Measurements from ENCODE around the gene LIMS2.
A peak's percentile ranks its signal among the peaks of the same experiment; 100 is the strongest.

The LIMS2 gene

GRCh38 chr2:127675331-127676261 lies at the start of gene LIMS2:
TSS of gene LIMS2 (minus strand) at chr2:127675530. CDS start at chr2:127675024, 506 bp downstream.
- DNase-seq, result no peak

- DNase-seq, result no peak
These were observed 47.5 kb upstream of the LIMS2 start for GRCh38 chr2:127722807-127723206.

- no peak for DNase-seq
These were observed 46.6 kb upstream of the LIMS2 start for GRCh38 chr2:127721978-127722355.

- DNase-seq, result no peak
These were observed 46.1 kb upstream of the LIMS2 start for GRCh38 chr2:127721311-127721977.

GRCh38 chr2:127719301-127720218 lies 44.2 kb upstream of the LIMS2 start:
- no peak for DNase-seq

GRCh38 chr2:127718271-127718670 lies 42.9 kb upstream of the LIMS2 start:
- DNase-seq, result no peak

- DNase-seq, result no peak
These were observed 40.6 kb upstream of the LIMS2 start for GRCh38 chr2:127715778-127716449.

- no peak for DNase-seq
These were observed 38.2 kb upstream of the LIMS2 start for GRCh38 chr2:127713562-127713961.

- DNase-seq, result no peak
These were observed 37.7 kb upstream of the LIMS2 start for GRCh38 chr2:127712999-127713398.

GRCh38 chr2:127709336-127709735 lies 34.0 kb upstream of the LIMS2 start:
- no peak for DNase-seq

- DNase-seq, result peak in 4 of 14 donors; percentile 8 to 27 (median 19)
These were observed 32.7 kb upstream of the LIMS2 start for GRCh38 chr2:127707890-127708648.

- DNase-seq, result no peak
These were observed 31.1 kb upstream of the LIMS2 start for GRCh38 chr2:127706215-127706990.

- DNase-seq, result no peak
These were observed 30.2 kb upstream of the LIMS2 start for GRCh38 chr2:127705391-127706065.

GRCh38 chr2:127704641-127705390 lies 29.5 kb upstream of the LIMS2 start:
- DNase-seq, result no peak

- no peak for DNase-seq
These were observed 28.0 kb upstream of the LIMS2 start for GRCh38 chr2:127703282-127703681.

- DNase-seq, result no peak
These were observed 27.2 kb upstream of the LIMS2 start for GRCh38 chr2:127702395-127703009.

- peak in 13 of 14 donors; percentile 34 to 84 (median 61) for DNase-seq
These were observed 26.5 kb upstream of the LIMS2 start for GRCh38 chr2:127701651-127702394.

- peak; percentile 60 to 92 (median 85) for DNase-seq
These were observed 25.9 kb upstream of the LIMS2 start, which contains the start of gene SFT2D3 for GRCh38 chr2:127701193-127701650. TSS of gene SFT2D3 (plus strand) at chr2:127701497. CDS start at chr2:127701529, 32 bp downstream.

Data from C1 segment of cervical spinal cord (tissue), 14 donors.